GM08714 (cell line): ENCODE results near the gene RPL22L1.
"Not testable (repeated sequence)": the region's sequence is repeated elsewhere in the genome, so short reads cannot be mapped to it uniquely, and the experiment has no call there.

Experiments used
- H3K4me3 ChIP-seq: fragments of 200-500 bp; sonication (Bioruptor generic); 2 replicates; pipeline ENCODE4 v1.5.1; 2014; ENCODE audit warnings: mild to moderate bottlenecking, low read length, inconsistent platforms
- ZNF274 ChIP-seq: IDR thresholded peaks from 2 replicates; pipeline ENCODE4 v1.6.1; 2012; ENCODE audit warnings: mild to moderate bottlenecking, low read depth, low read length

Gene RPL22L1

DNA sequence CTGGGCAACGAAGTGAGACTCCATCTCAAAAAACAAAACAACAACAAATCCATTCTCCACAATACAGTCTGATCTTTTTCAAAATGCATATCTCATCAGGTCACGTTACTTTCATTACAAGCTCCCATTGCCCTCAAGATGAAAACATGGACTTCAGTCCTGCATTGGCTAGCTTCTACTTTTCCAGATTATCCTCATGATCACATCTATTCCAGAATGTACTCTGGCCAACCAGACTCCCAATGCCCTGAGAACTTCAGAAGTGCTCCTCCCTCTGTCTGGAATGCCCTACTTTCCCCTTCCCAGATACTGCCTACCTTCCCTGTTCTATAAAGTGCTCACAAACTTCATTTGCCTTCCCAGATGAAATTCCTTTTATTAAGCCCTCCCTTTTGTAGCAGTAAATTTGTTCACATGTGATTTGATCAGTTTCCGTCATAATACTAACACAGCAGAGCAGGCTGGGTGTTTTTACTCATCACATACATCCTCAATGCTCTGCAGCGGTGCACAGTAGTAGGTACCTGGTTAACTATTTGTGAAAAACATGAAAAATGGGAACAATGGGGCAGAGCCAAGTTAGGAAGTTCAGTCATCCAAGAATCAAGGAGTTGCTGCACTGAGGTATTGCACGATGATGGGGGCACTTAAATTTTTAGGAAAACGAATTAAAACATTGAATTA lies 5.3 kb downstream of the RPL22L1 start:
- TF ChIP-seq ZNF274: no peak
- H3K4me3 ChIP-seq: no peak overlapping the region

DNA sequence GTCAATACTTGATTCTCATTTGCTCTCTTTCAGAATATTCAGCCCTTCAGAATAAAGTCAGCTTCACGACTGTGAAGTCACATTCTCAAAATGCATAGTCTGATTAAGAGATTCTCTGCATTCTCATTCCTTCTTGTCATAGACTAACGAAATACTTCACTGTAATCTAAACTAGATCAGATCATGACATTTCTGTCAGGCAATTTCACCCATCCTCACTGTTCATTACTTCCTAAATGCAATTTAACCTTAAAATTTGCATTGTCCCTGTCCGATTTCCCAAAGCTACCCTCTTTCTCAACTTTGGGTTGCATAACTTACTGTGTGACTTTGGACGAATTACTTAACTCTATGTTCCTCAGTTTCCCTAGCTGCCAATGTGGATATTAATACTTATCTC lies 6.2 kb downstream of the RPL22L1 start:
- no peak for TF ChIP-seq ZNF274

DNA sequence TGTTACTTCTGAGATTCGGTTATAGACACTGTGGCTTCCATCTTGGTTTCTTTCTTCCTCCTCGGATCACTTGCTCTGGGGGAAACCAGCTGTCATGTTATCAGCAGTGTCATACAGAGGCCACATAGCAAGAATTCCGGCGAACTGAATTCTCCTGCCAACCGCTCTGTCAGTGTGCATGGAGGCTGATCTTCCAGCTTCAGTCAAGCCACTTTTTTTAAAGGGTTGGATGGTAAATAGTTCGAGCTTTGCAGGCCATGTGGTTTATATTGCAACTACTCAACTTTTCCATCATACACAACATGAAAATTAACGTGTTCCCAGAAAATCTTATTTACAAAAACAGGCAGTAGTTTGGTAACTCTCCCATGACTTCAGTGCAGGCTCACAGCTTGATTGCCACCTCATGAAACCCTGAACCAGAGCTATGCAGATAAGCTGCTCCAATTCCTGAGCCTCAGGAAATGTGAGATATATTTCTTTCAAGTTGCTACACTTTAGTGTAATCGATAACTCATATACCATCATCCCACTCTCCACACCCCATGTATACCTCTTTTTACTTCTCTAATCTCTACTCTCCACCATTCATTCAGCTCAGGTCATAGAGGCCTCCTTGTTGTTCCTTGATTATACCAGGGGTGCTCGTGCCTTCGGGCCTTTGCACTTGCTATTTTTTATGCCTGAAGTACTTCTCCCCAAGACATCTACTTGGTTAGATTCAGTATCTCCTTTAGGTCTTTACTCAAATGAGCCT lies 7.2 kb downstream of the RPL22L1 start:
- no peak overlapping the region for H3K4me3 ChIP-seq
- no peak for TF ChIP-seq ZNF274

More for the DNA sequence above, 6.2 kb downstream of the RPL22L1 start:
- no peak overlapping the region for H3K4me3 ChIP-seq

DNA sequence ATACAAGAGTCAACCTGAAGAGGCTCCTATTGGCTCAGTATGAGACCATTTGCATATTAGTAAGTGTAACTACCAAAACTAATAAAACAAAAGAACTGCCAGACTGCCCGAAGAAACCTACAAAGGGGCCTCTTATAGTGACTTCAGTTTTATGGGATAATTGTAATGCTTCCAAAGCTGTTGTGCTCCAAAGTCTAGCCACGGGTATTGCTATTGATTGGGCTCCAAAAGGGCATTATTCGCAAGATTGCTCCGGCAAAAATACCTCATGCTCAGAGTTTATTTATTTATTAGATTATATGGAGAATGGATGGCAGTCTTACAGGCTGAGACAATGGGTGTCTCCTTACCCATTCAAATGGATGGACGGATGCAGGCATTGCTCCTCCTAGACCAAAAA lies 11.4 kb downstream of the RPL22L1 start:
- H3K4me3 ChIP-seq: no peak overlapping the region
- TF ChIP-seq ZNF274: no peak

DNA sequence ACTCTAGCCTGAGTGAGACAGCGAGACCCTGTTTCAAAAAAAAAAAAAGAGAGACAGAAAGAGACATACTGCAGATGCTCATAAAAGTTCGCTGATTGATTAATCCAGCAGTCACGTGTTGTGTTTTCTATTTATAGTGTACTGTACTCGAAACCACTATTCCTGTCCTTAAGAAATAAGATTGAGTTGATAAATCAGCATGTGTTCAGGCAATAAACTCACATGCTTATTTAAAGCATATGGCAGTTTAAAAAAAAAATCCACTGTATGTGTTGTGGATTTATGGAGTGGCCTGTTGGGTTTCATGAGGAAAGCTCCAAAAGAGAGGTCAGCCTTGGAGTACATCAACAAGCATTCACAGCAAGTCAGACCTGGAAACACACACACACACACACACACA lies 17.7 kb downstream of the RPL22L1 start:
- no peak for TF ChIP-seq ZNF274
- no peak overlapping the region for H3K4me3 ChIP-seq

DNA sequence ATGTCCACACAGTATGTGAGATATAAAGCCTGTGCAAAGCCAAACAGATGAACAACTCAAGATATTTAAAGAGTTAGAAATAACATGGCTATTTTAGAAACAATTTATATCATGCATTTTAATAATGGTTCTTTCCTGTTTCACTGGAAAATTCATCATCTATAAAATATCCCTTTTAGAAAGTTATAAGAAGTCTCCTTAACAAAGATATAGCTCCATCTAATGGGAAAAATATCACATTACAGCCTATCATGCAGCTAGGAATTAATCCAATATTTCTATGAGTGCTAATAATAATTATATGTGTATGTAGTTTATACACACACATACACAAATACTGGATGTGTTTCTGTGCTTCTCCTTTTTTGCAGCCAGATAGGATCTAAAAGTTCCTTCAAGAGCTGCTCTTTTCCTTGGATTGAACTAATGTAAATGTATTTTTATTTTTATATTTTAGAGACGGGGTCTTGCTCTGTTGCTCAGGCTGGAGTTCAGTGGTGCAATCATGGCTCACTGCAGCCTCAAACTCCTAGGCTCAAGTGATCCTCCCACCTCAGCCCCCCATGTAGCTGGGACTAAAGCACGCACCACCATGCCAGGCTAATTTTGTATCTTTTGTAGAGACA lies 21.6 kb downstream of the RPL22L1 start:
- H3K4me3 ChIP-seq: no peak overlapping the region
- TF ChIP-seq ZNF274: no peak

DNA sequence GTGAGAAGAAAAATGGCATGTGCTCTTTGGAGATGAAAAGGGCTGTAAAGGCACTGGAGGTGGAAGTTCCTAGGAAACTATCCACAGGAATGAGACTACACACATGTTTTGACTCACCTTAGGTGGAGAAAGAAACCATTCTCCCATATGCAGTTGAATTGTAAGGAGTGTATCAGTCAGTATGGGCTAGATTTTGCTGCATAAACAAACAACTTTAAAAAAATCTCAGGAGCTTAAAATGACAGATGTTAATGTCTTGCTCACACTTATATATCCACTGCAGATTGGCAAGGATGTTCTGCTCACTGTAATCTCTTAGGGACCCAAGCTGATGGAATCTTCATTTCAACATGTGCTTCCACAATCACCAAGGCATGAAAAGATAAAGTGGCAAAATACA lies 25.6 kb downstream of the RPL22L1 start:
- H3K4me3 ChIP-seq: no peak overlapping the region
- no peak for TF ChIP-seq ZNF274

DNA sequence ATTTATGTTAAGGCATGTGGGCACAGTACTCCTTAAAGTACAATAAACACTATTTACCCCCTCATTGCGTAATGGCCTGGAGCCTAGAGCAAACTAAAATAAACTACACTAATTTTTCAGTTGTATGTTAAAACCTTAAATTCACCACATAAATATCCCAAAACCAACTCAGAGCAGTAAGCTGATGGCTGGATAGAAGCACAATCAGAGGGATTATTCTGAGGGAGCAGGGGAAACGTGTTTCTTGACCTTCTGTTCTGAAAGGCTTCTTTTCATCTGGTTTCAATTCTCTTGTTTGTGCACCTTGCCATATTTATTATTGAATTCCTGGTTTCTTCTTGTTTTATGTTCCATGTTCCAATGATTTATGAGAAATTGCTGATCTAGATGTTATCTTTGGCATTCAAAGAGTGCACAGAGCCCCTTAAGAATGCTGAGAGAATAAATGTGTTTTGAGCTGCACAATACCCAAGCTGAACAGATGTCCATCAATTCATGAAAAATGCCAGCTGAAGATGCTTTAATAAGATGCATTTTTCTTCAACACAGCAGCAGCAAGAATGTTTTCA lies 29.6 kb downstream of the RPL22L1 start:
- no peak overlapping the region for H3K4me3 ChIP-seq
- no peak for TF ChIP-seq ZNF274

DNA sequence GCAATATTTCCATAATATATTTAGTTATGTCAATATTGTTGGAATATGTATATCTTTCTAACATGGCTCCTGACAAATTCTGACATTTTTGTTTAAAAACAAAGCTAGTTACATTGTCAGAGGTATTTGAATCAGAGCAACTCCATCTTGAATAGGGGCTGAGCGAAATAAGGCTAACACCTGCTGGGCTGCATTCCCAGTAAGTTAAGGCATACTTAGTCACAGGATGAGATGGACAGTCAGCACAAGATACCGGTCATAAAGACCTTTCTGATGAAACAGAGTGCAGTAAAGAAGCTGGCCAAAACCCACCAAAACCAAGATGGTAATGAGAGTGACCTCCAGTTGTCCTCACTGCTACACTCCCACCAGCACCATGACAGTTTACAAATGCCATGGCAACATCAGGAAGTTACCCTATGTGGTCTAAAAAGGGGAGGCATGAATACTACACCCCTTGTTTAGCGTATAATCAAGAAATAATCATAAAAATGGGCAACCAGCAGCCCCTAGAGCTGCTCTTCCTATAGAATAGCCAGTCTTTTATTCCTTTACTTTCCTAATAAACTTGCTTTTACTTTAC lies 30.4 kb downstream of the RPL22L1 start:
- TF ChIP-seq ZNF274: no peak
- no peak overlapping the region for H3K4me3 ChIP-seq

DNA sequence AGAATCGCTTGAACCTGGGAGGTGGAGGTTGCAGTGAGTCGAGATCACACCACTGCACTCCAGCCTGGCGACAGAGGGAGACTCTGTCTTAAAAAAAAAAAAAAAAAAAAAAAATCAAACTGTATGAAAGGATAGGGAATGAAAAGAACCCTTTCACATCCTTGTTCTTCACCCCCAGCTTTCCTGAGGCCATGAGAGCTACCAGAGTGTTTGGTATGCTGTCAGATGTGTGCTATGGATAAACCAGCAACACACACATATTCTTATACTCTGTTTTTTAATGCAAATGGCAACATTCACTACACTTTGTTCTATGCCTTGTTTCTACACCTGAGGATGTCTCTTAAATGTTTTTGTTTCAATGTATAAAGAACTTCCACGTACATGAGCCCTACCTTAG lies 33.5 kb downstream of the RPL22L1 start:
- TF ChIP-seq ZNF274: no peak

DNA sequence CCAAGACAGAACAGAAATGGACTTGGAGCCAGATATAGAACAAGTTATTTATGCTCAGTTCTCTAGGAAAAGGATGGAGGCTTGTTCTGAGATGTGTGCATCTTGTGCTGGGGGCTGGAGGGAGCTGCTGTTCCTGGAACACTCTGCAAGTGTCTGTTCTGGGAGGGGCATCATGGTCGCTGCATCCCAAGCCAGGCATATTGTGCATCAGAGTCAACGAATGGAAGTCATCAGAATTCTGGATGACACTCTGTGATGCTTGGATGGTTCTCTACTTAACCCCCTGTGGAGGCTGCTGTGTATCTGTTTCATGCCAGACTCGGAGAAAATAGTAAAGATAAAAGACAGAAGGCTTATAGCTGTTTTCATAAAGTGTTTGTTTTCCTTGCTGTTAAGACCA lies 34.7 kb downstream of the RPL22L1 start:
- no peak for TF ChIP-seq ZNF274
- no peak overlapping the region for H3K4me3 ChIP-seq

More for the DNA sequence above, 33.5 kb downstream of the RPL22L1 start:
- H3K4me3 ChIP-seq: no peak overlapping the region

DNA sequence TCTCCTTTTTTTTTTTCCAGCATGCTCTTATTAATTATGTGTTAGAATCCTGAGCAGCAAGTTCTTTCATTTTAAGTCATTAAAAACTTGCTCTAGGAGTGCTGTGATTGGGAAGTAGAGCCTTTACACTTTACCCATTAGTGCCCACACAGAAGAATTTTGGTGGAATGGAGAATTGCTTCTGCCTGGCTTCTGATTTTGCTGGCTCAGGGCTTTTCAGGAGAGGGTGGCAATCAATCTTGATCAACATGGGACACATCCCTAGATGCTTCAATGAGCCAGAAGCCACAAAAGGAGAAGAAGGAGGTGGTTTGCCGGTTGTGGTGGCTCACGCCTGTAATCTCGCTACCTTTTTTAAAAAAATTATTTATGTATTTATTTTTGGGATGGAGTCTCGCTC lies 39.4 kb downstream of the RPL22L1 start:
- TF ChIP-seq ZNF274: no peak
- H3K4me3 ChIP-seq: no peak overlapping the region

DNA sequence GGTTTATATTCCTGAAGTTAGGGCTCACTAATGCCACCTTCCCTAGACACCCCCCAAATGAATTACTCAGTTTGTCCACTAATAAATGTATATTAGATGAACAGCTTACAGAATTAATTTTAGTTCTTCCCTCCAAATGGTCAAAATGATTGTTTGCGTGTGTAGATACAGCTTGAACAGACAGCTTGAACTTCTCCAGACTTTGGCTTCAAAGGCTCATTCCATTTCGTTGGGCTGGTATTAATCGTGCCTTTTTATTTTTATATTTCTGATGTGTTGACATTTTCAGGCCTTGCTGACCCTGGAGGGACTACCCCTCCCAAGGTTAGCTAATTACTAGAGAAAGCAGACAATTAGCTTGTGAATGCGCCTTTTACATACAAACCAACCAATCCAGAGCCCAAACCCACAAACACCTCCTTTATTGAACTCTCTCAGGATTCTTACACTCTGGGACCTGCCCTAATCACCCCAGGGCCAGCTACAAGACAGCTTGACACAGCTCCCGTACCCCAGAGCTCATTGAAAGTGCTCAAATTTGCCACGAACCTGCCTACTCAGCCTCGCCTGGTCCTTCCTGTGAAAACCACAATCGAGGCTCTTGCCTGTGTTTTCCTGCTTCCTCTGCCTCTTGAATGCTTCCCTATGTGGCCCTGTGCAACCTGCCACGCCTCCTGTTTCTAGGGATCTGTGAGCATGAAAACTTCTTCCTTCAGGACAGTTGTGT lies 40.3 kb downstream of the RPL22L1 start:
- TF ChIP-seq ZNF274: no peak
- no peak overlapping the region for H3K4me3 ChIP-seq

DNA sequence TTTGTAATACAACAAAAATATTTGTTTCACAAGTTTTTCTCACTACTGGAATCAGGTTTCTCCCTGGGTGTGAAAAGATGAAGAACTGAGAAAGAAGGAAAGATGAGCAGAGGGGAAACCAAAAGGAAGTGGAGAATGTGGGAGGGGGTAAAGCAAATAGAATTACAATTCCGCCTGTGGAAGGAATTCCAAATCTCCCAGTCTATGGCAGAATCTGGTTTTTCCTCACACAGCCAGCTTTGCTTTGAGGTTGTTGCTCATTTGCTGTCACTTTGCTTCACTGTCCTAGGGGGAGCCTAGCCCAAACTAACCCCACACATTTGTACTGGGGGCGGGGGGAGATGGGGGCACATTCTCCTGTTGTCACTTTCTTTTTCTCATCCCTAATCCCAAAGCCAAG lies 43.9 kb downstream of the RPL22L1 start:
- no peak for TF ChIP-seq ZNF274

DNA sequence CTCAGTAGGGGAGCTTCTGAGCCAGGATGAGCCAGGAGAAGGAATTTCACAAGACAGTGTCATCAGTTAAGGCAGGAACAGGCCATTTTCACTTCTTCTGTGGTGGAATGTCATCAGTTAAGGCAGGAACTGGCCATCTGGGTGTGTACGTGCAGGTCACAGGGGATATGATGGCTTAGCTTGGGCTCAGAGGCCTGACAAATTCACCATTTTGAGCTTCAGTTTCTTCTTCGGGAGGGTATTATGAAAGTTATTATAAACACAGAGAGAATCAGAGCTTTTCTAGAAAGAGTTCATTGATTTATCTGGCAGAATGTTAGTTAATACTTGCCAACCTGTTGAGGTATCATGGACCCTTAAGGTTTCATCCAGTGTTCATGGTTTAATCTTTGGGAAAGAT lies 46.4 kb downstream of the RPL22L1 start:
- H3K4me3 ChIP-seq: not testable (repeated sequence)

More for the DNA sequence above, 43.9 kb downstream of the RPL22L1 start:
- no peak overlapping the region for H3K4me3 ChIP-seq

DNA sequence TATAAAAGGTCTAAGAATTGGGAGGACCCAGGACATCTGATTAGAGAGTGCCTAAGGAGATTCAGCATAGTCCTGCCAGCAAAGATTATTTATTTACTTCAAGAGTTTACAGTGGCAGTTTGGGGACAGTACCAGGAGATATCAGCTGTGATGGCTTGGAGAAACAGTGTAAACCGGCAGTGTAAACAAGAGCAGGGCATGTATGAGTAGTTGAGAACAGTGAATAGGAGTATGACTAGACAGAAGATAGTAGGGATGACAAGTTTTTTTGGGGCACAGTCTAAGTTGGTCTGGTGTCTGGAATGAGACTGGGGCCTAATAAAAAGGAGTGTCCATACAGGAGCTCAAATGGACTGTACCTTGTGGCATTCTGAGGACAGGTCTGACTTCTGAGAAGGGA lies 51.7 kb downstream of the RPL22L1 start:
- H3K4me3 ChIP-seq: not testable (repeated sequence)

DNA sequence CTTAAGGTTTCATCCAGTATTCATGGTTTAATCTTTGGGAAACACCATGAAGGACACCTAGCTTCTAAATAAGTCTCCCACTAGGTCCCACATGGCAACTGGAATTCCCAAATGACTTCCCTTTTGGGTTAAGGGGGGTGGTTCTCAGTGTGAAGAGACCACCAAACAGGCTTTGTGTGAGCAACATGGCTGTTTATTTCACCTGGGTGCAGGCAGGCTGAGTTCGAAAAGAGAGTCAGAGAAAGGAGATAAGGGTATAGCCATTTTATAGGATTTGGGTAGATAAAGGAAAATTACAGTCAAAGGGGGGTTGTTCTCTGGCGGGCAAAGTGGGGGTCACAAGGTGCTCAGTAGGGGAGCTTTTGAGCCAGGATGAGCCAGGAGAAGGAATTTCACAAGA lies 52.5 kb downstream of the RPL22L1 start:
- not testable (repeated sequence) for H3K4me3 ChIP-seq
